Heart right ventricle (tissue), 16 donors: Measurements from ENCODE around the gene NUMBL. TPM values are rescaled to one million over a fixed set of nuclear protein-coding genes. Genes with fewer than 3 reads are reported as not detected.

ENCODE experiments used
- ATAC-seq, 8 donors: fragments of 200-7000 bp; cut with Tn5 transposase; one replicate each; pipeline ENCODE4 v1.9.1; 2020; ENCODE audit warnings: mild to moderate bottlenecking in 8 of 8, moderate library complexity in 8 of 8, moderate number of reproducible peaks in 1 of 8
- DNase-seq, 2 donors: peaks; one replicate each; pipeline ENCODE4 v3.0.0-alpha.2; 2020
- H3K27ac ChIP-seq, 10 donors: fragments of 200-600 bp; sonication (generic) in 2 of 10; one replicate each; pipeline versions ENCODE4 v1.5.0 to v1.8.0; 2020 to 2022; ENCODE audit warnings: mild to moderate bottlenecking in 3 of 10
- H3K27me3 ChIP-seq, 7 donors: fragments of 200-600 bp; one replicate each; pipeline ENCODE4 v1.8.0; 2021 to 2022; ENCODE audit warnings: mild to moderate bottlenecking in 2 of 7
- H3K36me3 ChIP-seq, 9 donors: fragments of 200-600 bp; sonication (generic) in 1 of 9; one replicate each; pipeline versions ENCODE4 v1.5.0 to v1.8.0; 2020 to 2022; ENCODE audit warnings: mild to moderate bottlenecking in 2 of 9
- H3K4me1 ChIP-seq, 9 donors: fragments of 200-600 bp; sonication (generic) in 1 of 9; one replicate each; pipeline versions ENCODE4 v1.5.0 to v1.8.0; 2020 to 2022; ENCODE audit warnings: mild to moderate bottlenecking in 4 of 9
- H3K4me3 ChIP-seq, 10 donors: fragments of 200-600 bp; sonication (generic) in 2 of 10; one replicate each; pipeline versions ENCODE4 v1.5.0 to v1.8.0; 2020 to 2022; ENCODE audit warnings: mild to moderate bottlenecking in 7 of 10, moderate library complexity in 2 of 10
- H3K9me3 ChIP-seq, 11 donors: fragments of 200-600 bp in 10 of 11; sonication (generic) in 2 of 11; one replicate each; pipeline versions ENCODE4 v1.5.0 to v1.8.0; 2013 to 2022; ENCODE audit warnings: mild to moderate bottlenecking in 2 of 11, control low read depth in 1 of 11, moderate library complexity in 1 of 11
- WGBS, 2 donors: extraction: QIAGEN DNeasy Blood & Tissue Kit; methylation state at CpG; one replicate each; pipeline ENCODE4 v1.1.7; 2013; ENCODE audit warnings: inconsistent platforms in 1 of 2; 5-methylcytosine and 5-hydroxymethylcytosine counted together
- intact Hi-C, 10 donors: fragments of 100-400 bp; cut with DNase I; formaldehyde crosslinking; loops; one replicate each; pipeline versions ENCODE4 v1.11.1 to v1.14.2; 2022
- polyA plus RNA-seq, 2 donors: library from polyadenylated mRNA; stranded (reverse); fragments of 200-250 nt; gene quantifications; one replicate each; pipeline ENCODE4 v1.2.3, GENCODE V29; 2013
- total RNA-seq, 10 donors: library from RNA; stranded (reverse); fragmentation: NEBNext Ultra II Directional in 3 of 10; extraction: Animal tissue kit (Norgen Biotek cat#: 25700) in 3 of 10; gene quantifications; one replicate each; pipeline versions ENCODE4 v1.2.1 to v1.2.4, GENCODE V29; 2021 to 2023
- TF ChIP-seq, protein P1 (sequence below), 9 donors: fragments of 200-600 bp; sonication (generic) in 2 of 9; IDR thresholded peaks; one replicate each; pipeline versions ENCODE4 v1.5.0 to v1.8.0; 2021 to 2022; ENCODE audit warnings: antibody characterized with exemption in 9 of 9, mild to moderate bottlenecking in 5 of 9, moderate library complexity in 1 of 9
- donor health status: Arrhythmogenic right ventricular cardiomyopathy.
- donor health status: ischemic (EF 13 %, LVEDD 7.1; RV severe dilation, severe dysfunction).
- donor health status: healthy with polysubstance abuse.
- donor health status: DM: no; HTN: yes; CAD: no.
- donor health status: DM: no; HTN: no; CAD: no.
- donor health status: ischemic (EF 25% LVEDD 6.9; RV normal size, moderate dysfunction).
- donor health status: ischemic (EF 25% LVEDD 5.7; RV mildly dilated, moderate dysfunction).
- donor health status: healthy.
- donor health status: DM: yes; HTN: yes; CAD: no.
- donor health status: Ischemic cardiomyopathy.
- donor health status: ischemic (EF 35%, LVEDD 5.7; RV mildly dilated, moderate dysfunction).
- donor health status: nonischemic (EF 11% LVEDD 7.7; RV severe dilation, severe dysfunction).
- donor health status: DM: yes; HTN: yes; CAD: no.
- donor health status: PGD.
- donor health status: ischemic (EF 29% LVEDD 5.4; RV normal size, mild dysfunction).
- donor health status: nonischemic (EF 23%, LVEDD 6.1; RV moderate dilation, normal function).

NUMBL gene
- total and polyA plus RNA-seq, 12 donors = 7.1 to 15.3 (median 10.7) TPM

DNA sequence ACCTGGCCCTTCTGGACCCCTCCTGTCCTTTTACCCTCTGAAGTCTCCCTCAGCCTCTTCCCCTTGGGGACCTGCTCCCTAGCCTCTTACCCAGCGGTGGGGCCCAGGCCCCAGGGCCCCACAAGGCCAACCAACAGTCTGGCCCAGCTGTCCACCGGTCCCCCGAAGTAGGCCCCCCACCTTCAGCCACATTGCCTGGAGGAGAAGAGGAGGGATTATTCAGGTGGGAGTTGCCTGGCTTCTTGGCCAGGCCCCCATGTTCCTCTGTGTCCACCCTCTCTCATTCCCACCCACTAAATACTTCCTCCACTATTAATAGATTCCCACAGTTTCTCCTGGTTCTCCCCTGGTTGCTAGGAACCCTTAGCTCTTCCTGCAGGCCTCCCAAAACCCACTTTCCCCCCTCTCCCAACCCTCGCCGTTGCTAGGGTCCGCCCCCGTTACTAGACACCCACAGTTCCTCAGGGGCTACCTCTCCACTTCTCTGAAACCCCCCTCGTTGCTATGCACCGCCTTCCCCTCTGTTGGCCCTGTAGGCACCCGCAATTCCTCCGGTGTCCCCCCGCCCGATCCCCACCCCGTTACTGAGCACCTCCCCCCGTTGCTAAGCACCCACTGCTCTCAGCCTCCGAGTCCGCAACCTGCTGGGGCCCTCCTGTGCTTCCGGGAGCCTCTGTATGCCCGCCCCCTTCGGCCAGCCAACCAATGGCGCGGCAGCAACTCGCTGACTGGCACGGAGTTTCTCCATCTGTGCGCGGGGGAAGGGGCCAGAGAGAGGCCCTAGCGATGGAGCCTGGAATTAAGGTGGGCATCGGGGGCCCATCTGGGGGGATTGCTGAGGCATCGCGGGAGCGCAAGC is 24.2 kb upstream of the NUMBL start:
- DNase-seq = peak; percentile 94 to 95
- Histone ChIP-seq H3K9me3 (no peaks in the 10 kb centered on the region), H3K27me3 (no peaks in the 10 kb centered on the region), H3K4me1 (peaks cover 4 to 62% (median 43%) of the 10 kb centered on the region in 9 donors), H3K27ac (peak overlapping the region; percentile 80 to 98 (median 96)), H3K36me3 (peaks cover 0 to 39% (median 11%) of the 10 kb centered on the region in 9 donors), H3K4me3 (peak overlapping the region; percentile 30 to 89 (median 78))
- intact Hi-C loops = loop anchor here in 5 of 10 donors (5.0 to 10.0 kb wide), 5 partner anchors 38 to 93 kb away; partner anchors contain the start of genes EGLN2 (in 2 of the 5), ACTMAP (in 1 of the 5) and SNRPA (in 1 of the 5)
- WGBS, 2 donors = 3 to 4% methylated on average over 31 of the region's 31 CpGs
- ATAC-seq = peak; percentile 71 to 88 (median 82)
- TF ChIP-seq, protein P1, sequence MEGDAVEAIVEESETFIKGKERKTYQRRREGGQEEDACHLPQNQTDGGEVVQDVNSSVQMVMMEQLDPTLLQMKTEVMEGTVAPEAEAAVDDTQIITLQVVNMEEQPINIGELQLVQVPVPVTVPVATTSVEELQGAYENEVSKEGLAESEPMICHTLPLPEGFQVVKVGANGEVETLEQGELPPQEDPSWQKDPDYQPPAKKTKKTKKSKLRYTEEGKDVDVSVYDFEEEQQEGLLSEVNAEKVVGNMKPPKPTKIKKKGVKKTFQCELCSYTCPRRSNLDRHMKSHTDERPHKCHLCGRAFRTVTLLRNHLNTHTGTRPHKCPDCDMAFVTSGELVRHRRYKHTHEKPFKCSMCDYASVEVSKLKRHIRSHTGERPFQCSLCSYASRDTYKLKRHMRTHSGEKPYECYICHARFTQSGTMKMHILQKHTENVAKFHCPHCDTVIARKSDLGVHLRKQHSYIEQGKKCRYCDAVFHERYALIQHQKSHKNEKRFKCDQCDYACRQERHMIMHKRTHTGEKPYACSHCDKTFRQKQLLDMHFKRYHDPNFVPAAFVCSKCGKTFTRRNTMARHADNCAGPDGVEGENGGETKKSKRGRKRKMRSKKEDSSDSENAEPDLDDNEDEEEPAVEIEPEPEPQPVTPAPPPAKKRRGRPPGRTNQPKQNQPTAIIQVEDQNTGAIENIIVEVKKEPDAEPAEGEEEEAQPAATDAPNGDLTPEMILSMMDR (IDR thresholded peaks at IDR 0.05) = no peak

DNA sequence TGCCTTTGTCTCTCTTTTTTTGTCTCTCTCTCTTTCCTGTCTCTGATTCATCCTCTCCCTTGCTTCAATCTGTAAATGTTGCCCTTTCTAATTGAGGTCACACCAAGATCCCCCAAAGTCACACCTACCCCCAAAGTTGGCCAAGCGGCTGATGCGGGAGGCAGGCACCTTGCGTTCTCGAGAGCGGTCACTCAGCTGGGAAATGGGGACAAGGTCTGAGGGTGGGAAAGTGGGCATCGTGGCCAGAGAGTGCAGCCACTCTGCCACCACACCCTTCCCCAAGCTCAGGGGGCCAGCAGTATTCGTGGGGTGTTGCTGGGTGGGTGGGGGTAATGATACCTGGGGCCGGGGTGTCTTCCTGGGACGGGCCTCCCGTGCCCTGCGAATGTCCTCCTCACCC is 23.5 kb upstream of the NUMBL start:
- Histone ChIP-seq H3K36me3 (peaks cover 0 to 46% (median 17%) of the 10 kb centered on the region in 9 donors), H3K4me1 (peaks cover 0 to 55% (median 36%) of the 10 kb centered on the region in 9 donors), H3K4me3 (peak overlapping the region in 7 of 10 donors; percentile 64 to 89 (median 80)), H3K27ac (peak overlapping the region in 9 of 10 donors; percentile 87 to 98 (median 97)), H3K27me3 (no peaks in the 10 kb centered on the region), H3K9me3 (no peaks in the 10 kb centered on the region)
- ATAC-seq (no peak), DNase-seq (no peak)
- intact Hi-C loops = loop anchor here in 2 of 10 donors (5.0 to 10.0 kb wide), 2 partner anchors 52 to 81 kb away; partner anchors contain the start of gene EGLN2 (in 1 of the 2)
- 86 to 88% methylated on average over 11 of the region's 11 CpGs for WGBS, 2 donors
- TF ChIP-seq, protein P1 (IDR thresholded peaks at IDR 0.05) = no peak

DNA sequence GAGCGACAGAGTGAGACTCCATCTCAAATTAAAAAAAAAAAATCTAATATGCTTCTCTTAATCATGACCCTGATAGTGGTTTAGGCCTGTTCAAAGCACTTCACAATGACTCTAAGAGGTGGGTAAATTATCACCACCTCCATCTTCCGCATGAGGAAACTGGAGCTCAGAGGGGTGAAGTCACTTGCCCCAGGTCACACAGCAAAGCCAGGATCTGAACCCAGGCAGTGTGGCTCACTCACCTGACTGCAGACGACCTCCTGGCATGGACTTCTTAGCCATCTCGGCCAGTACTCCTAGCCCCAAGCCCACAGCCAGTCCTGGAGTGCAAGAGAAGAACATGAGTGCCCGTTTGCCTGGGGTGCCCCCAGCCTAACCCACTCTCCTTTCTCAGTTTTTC is 19.4 kb upstream of the NUMBL start:
- no peak overlapping the region for H3K27ac ChIP-seq
- H3K4me3 ChIP-seq = no peak overlapping the region
- intact Hi-C loops = loop anchor here in 2 of 10 donors (5.0 to 10.0 kb wide), 2 partner anchors 48 to 85 kb away; partner anchors contain the start of gene EGLN2 (in 1 of the 2)
- H3K4me1 ChIP-seq = peaks cover 0 to 42% (median 29%) of the 10 kb centered on the region in 9 donors
- 92 to 95% methylated on average over 5 of the region's 5 CpGs for WGBS, 2 donors
- ATAC-seq (no peak), DNase-seq (no peak)
- peaks cover 0 to 81% (median 35%) of the 10 kb centered on the region in 9 donors for H3K36me3 ChIP-seq
- no peaks in the 10 kb centered on the region for H3K9me3 ChIP-seq
- TF ChIP-seq, protein P1 (IDR thresholded peaks at IDR 0.05) = no peak
- H3K27me3 ChIP-seq = no peaks in the 10 kb centered on the region

DNA sequence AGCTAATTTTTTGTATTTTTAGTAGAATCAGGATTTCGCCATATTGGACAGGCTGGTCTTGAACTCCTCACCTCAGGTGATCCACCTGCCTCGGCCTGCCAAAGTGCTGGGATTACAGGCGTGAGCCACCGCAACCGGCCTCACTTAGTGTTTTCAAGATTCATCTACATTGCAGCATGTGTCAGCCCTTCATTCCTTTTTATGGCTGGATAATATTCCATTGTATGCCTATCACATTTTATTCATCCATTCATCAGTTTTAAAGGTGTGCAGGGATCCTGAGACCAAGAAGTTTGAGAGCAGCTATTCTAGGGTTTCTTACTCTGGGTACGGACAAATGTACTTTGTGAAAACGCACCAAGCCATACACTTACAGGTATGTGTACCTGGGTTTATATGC is 17.2 kb upstream of the NUMBL start:
- peaks cover 0 to 36% (median 22%) of the 10 kb centered on the region in 9 donors for H3K4me1 ChIP-seq

More for the DNA sequence above, 17.2 kb upstream of the NUMBL start:
- DNase-seq (no peak), ATAC-seq (no peak)
- Histone ChIP-seq H3K9me3 (no peaks in the 10 kb centered on the region), H3K27ac (peak overlapping the region in 3 of 10 donors; percentile 64 to 86 (median 80)), H3K27me3 (no peaks in the 10 kb centered on the region), H3K4me3 (no peak overlapping the region), H3K36me3 (peaks cover 0 to 97% (median 50%) of the 10 kb centered on the region in 9 donors)
- WGBS, 2 donors = 98% methylated on average over 7 of the region's 7 CpGs
- intact Hi-C loops = no loop called here
- TF ChIP-seq, protein P1 (IDR thresholded peaks at IDR 0.05) = no peak
